IPS DF 6.9 (cell line): ENCODE results near the gene XNDC1N.
"Not testable (repeated sequence)": the region's sequence is repeated elsewhere in the genome, so short reads cannot be mapped to it uniquely, and the experiment has no call there.

Experiments
- DNase-seq: peaks from one replicate; pipeline ENCODE4 v3.0.0-alpha.2; 2013; ENCODE audit warnings: low read depth, low spot score
- H3K27ac ChIP-seq: one replicate; pipeline ENCODE4 v1.5.1; 2013; ENCODE audit warnings: low read length, control low read depth
- H3K27me3 ChIP-seq: 2 replicates; pipeline ENCODE4 v1.6.1; 2013; ENCODE audit warnings: mild to moderate bottlenecking, low read length; ENCODE audit not compliant: control insufficient read depth, insufficient read depth
- H3K36me3 ChIP-seq: 2 replicates; pipeline ENCODE4 v1.6.1; 2013; ENCODE audit warnings: low read length; ENCODE audit not compliant: control insufficient read depth, insufficient read depth
- H3K4me1 ChIP-seq: 2 replicates; pipeline ENCODE4 v1.6.1; 2013; ENCODE audit warnings: low read length; ENCODE audit not compliant: control insufficient read depth, insufficient read depth
- H3K4me3 ChIP-seq: 2 replicates; pipeline ENCODE4 v1.5.1; 2013; ENCODE audit warnings: mild to moderate bottlenecking, low read length
- H3K9me3 ChIP-seq: 2 replicates; pipeline ENCODE4 v1.6.1; 2013; ENCODE audit warnings: low read length, inconsistent platforms; ENCODE audit not compliant: control insufficient read depth, insufficient read depth
- WGBS: extraction: QIAGEN DNeasy Blood & Tissue Kit; methylation state at CpG from one replicate; pipeline ENCODE4 v1.1.7; 2013; ENCODE audit warnings: mixed read lengths, missing lambda C conversion rate; ENCODE audit not compliant: insufficient read length, insufficient coverage; 5-methylcytosine and 5-hydroxymethylcytosine counted together

The XNDC1N gene

DNA sequence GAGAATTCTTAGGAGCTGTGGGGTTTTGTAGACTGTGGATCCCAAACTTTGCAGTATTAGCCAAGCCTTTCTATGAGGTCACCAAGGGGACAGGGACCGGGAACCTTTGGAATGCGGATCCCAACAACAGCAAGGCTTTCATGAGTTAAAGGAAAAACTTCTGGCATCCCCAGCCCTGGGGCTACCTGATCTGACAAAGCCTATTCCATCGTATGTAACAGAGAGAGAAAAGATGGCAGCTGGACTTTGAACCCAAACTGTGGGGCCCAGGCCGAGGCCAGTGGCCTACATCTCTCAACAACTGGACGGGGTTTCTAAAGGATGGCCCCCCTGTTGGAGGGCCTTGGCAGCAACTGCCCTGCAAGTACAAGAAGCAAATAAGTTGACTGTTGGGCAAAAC is 17.6 kb downstream of the XNDC1N start:
- no CpG with 5 or more reads among the region's 5 CpGs for WGBS

DNA sequence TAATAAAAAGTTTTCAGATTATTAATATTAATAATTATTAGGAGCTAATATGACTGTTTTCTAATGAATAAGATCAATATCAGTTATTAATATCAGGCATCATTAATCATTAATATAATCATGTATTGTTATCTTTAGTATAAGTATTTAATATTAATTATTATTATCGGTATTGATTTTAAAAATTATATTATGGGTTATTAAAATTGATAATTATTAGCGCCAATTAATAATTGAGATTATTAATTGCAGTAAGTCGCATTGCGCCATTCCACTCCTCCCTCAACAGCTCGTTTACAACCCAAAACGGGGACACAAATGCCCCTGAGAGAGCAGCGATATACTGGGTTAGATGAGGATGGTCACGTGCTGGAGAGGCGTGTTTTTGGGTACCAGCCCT is 20.2 kb downstream of the XNDC1N start:
- no peak for DNase-seq
- no peaks in the 10 kb centered on the region; the same call in 1 of the 2 replicates for H3K4me1 ChIP-seq
- H3K27ac ChIP-seq = no peak overlapping the region
- WGBS = 97% methylated on average over 2 of the region's 9 CpGs
- no peaks in the 10 kb centered on the region for H3K9me3 ChIP-seq
- no peaks in the 10 kb centered on the region for H3K36me3 ChIP-seq
- no peak overlapping the region for H3K4me3 ChIP-seq
- H3K27me3 ChIP-seq = no peaks in the 10 kb centered on the region

More for the DNA sequence above, 17.6 kb downstream of the XNDC1N start:
- not testable (repeated sequence) for H3K36me3 ChIP-seq, H3K9me3 ChIP-seq, H3K27me3 ChIP-seq, H3K4me3 ChIP-seq, H3K27ac ChIP-seq, H3K4me1 ChIP-seq, DNase-seq

- H3K36me3 ChIP-seq, H3K4me3 ChIP-seq, H3K27ac ChIP-seq, DNase-seq, H3K9me3 ChIP-seq, H3K4me1 ChIP-seq, H3K27me3 ChIP-seq: not testable (repeated sequence)
- WGBS = no CpG with 5 or more reads among the region's 14 CpGs
Measured at GRCh38 chr11:71901137-71901536, 27.3 kb downstream of the XNDC1N start.

- no peaks in the 10 kb centered on the region for H3K27me3 ChIP-seq
- no CpG with 5 or more reads among the region's 12 CpGs for WGBS
- no peak overlapping the region for H3K27ac ChIP-seq
- H3K36me3 ChIP-seq = no peaks in the 10 kb centered on the region
- no peaks in the 10 kb centered on the region for H3K9me3 ChIP-seq
- H3K4me3 ChIP-seq = no peak overlapping the region
- H3K4me1 ChIP-seq = no peaks in the 10 kb centered on the region
- no peak for DNase-seq
Measured at GRCh38 chr11:71895961-71896360, 32.4 kb downstream of the XNDC1N start.

- H3K36me3 ChIP-seq, H3K9me3 ChIP-seq, DNase-seq, H3K4me3 ChIP-seq, H3K4me1 ChIP-seq, H3K27ac ChIP-seq, H3K27me3 ChIP-seq: not testable (repeated sequence)
- no CpG with 5 or more reads among the region's 14 CpGs for WGBS
Measured at GRCh38 chr11:71889181-71889872, 39.1 kb downstream of the XNDC1N start.

DNA sequence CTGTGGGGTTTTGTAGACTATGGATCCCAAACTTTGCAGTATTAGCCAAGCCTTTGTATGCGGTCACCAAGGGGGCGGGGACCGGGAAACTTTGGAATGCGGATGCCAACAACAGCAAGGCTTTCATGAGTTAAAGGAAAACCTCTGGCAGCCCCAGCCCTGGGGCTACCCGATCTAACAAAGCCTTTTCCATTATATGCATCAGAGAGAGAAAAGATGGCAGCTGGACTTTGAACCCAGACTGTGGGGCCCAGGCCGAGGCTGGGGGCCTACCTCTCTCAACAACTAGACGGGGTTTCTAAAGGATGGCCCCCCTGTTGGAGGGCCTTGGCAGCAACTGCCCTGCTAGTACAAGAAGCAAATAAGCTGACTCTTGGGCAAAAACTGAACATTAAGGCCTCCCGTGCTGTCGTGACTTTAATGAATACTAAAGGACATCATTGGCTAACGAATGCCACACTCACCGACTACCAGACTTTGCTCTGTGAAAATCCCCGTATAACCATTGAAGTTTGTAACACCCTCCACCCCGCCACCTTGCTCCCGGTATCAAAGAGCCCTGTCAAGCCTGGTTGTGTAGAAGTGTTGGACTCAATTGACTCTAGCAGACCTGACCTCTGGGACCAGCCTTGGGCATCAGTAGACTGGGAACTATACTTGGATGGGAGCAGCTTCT is 39.9 kb downstream of the XNDC1N start:
- H3K4me1 ChIP-seq, H3K27me3 ChIP-seq, H3K9me3 ChIP-seq, H3K36me3 ChIP-seq, H3K27ac ChIP-seq, DNase-seq, H3K4me3 ChIP-seq: not testable (repeated sequence)
- no CpG with 5 or more reads among the region's 14 CpGs for WGBS

- not testable (repeated sequence) for H3K27me3 ChIP-seq, H3K27ac ChIP-seq, DNase-seq, H3K36me3 ChIP-seq, H3K9me3 ChIP-seq, H3K4me3 ChIP-seq, H3K4me1 ChIP-seq
- WGBS = 83% methylated on average over 1 of the region's 12 CpGs
Measured at GRCh38 chr11:71885806-71886205, 42.6 kb downstream of the XNDC1N start.
